GM13976 (cell line): ENCODE measurements around the gene NEUROD4.
A peak's percentile ranks its signal among the peaks of the same experiment; 100 is the strongest.

Experiments used
- DNase-seq: peaks from one replicate; pipeline ENCODE4 v3.0.0; 2012; ENCODE audit warnings: low spot score
- in situ Hi-C: fragments of 300-500 bp; cut with MboI; formaldehyde crosslinking; loops from one replicate; pipeline ENCODE4 v1.12.0; 2022; ENCODE audit warnings: low sequenced_read_pairs, mixed read lengths, inconsistent platforms; ENCODE audit not compliant: unreplicated experiment
- TF ChIP-seq, protein P1 (sequence below): IDR thresholded peaks from 2 replicates; pipeline ENCODE4 v1.5.1; 2012; ENCODE audit warnings: borderline replicate concordance, mild to moderate bottlenecking; ENCODE audit not compliant: insufficient read depth; ENCODE audit errors: extremely low read depth, missing control alignments, control extremely low read depth

Gene NEUROD4

DNA sequence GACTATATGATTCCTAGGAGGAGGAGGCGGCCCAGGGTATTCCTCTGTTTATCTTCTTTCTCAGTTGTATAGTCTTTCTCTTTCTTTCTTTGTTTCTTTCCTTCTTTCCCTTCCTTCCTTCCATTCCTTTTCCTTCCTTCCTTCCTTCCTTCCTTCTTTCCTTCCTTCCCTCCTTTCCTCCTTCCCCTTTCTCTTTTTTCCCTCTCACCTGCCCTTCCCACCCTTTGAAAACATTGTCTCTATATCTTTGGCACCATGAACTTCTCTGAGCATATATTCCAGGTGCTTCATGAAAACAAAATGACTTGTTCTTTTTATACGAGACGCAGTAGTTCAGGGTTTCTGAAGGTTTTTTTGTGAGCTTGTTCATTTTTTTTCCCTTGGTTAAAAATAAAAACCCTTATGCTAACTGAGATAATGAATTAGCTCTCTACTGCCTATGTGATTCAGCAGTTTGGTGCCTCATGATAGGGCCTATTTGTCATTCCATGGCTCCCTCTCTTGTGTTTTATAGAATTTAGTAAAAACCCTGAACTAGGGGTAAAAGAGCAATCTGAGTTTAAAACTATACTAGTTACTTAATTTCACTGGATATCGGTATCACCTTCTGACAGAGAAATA, 32.1 kb upstream of the NEUROD4 start:
- in situ Hi-C loops, result no loop called here
- TF ChIP-seq, protein P1, sequence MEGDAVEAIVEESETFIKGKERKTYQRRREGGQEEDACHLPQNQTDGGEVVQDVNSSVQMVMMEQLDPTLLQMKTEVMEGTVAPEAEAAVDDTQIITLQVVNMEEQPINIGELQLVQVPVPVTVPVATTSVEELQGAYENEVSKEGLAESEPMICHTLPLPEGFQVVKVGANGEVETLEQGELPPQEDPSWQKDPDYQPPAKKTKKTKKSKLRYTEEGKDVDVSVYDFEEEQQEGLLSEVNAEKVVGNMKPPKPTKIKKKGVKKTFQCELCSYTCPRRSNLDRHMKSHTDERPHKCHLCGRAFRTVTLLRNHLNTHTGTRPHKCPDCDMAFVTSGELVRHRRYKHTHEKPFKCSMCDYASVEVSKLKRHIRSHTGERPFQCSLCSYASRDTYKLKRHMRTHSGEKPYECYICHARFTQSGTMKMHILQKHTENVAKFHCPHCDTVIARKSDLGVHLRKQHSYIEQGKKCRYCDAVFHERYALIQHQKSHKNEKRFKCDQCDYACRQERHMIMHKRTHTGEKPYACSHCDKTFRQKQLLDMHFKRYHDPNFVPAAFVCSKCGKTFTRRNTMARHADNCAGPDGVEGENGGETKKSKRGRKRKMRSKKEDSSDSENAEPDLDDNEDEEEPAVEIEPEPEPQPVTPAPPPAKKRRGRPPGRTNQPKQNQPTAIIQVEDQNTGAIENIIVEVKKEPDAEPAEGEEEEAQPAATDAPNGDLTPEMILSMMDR, result no peak
- DNase-seq, result no peak

DNA sequence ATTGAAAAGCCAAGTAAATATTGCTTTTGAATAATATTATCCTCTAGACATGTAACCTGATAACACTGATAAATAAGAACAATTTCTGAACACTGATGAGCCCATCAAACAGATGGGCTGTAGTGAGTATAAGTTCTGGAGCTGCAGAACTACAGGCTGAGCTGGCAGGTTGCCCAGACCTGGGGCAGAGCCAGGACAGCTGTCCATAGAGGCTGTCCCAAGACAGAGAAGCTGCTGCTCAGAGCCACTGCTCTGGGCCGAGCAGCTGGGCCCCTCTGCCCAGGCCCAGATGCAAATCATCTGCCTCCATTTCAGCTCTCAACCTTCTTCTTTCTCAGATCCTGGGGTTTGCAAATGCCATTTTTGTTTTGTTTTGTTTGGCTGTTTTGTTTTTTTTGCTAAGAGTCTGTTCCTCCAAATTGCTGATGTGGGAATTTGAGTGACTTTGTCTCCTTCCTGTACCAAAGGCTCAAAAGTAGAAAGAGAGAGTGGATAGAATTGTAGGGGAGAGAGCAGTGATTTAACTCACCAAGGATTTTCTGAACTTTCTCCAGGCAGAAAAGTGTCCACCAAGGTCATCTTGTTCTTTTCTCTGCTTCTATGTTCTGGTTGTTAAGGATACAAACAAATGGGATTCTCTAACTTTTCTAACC, 31.2 kb upstream of the NEUROD4 start:
- TF ChIP-seq, protein P1, result no peak
- no peak for DNase-seq
- in situ Hi-C loops, result no loop called here

GRCh38 chr12:54989829-54990228, 29.9 kb upstream of the NEUROD4 start:
- TF ChIP-seq, protein P1, result no peak
- in situ Hi-C loops, result loop anchor here (5.0 kb wide), 1 partner anchor 77 kb away; no protein-coding TSS in a partner anchor
- DNase-seq, result no peak

GRCh38 chr12:54991161-54991990, 28.4 kb upstream of the NEUROD4 start:
- in situ Hi-C loops, result loop anchor here (5.0 kb wide), 1 partner anchor 76 kb away; no protein-coding TSS in a partner anchor
- peak; percentile 52 for DNase-seq
- TF ChIP-seq, protein P1, result no peak

DNA sequence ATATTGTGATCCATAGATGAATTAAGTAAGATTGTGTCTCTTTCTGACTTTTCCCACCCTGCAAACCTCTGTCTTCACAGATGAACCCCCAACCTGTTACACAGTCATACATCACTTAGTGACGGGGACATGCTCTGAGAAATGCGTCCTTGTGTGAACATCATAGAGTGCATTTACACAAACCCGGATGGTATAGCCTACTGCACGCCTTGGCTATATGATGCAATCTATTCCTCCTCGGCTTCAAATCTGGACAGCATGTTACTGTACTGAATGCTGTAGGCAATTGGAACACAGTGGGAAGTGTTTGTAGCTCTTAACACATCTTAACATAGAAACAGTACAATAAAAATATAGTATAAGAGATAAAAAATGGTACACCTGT, 27.8 kb upstream of the NEUROD4 start:
- in situ Hi-C loops, result loop anchor here (5.0 kb wide), 1 partner anchor 75 kb away; no protein-coding TSS in a partner anchor
- TF ChIP-seq, protein P1, result no peak
- DNase-seq, result peak; percentile 13

DNA sequence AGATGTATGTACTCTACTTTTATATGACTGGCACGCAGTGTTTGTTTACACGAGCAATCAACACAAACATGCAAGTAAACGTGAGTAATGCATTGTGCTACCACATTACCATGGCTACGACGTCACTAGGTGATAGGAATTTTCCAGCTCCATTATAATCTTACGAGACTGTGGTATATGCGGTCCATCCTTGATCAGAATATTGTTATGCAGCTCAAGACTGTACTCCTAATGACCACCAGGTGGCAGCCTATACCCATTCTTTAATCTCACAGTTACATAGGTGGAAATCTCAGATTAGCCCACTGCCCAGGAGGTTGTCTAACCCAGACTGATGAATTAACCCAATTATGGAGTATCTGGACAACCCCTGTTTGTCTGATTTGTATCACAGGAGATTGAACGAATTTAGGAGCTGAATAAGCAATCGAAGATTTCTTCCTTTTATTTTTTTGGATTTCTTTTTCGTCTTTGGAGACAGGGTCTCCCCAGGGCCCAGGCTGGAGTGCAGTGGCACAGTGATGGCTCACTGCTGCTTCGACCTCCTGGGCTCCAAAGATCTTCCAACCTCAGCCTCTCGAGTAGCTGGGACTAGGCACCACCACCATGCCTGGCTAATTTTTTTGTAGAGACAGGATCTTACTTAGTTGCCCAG, 26.5 kb upstream of the NEUROD4 start:
- TF ChIP-seq, protein P1, result peak; percentile 79
- in situ Hi-C loops, result loop anchor here (5.0 kb wide), 1 partner anchor 74 kb away; no protein-coding TSS in a partner anchor
- peak; percentile 61 for DNase-seq
